K562 (cell line): ENCODE results near the gene VWA3A. TPM values are rescaled to one million over a fixed set of nuclear protein-coding genes. Genes with fewer than 3 reads are reported as not detected.

Experiments used
- CEBPG ChIP-seq, 3 experiments: fragments of 200-800 bp in 1 of 3; sonication (Bioruptor generic) in 1 of 3; sonication (generic) in 1 of 3; formaldehyde crosslinking in 1 of 3; IDR thresholded peaks in 2 of 3; conservative IDR thresholded peaks in 1 of 3; 2 replicates each; pipeline versions ENCODE4 v1.6.1 to v1.8.0; 2016 to 2022; ENCODE audit warnings: missing compliant biosample characterization in 2 of 3, missing genetic modification characterization in 2 of 3, mild to moderate bottlenecking in 1 of 3, missing genetic modification reagents in 1 of 3
- FOXM1 ChIP-seq, 2 experiments: fragments of 450-650 bp in 1 of 2; sonication (generic) in 1 of 2; formaldehyde crosslinking in 1 of 2; IDR thresholded peaks; 2 replicates each; pipeline versions ENCODE4 v1.6.1 to v1.9.0; 2017 to 2022; ENCODE audit warnings: low read depth in 2 of 2, mild to moderate bottlenecking in 2 of 2, missing genetic modification reagents in 1 of 2, moderate library complexity in 1 of 2
- GABPA ChIP-seq: fragments of 200-800 bp; sonication (Bioruptor generic); conservative IDR thresholded peaks from 2 replicates; pipeline ENCODE4 v1.6.1; 2016; ENCODE audit warnings: low read depth, missing genetic modification characterization, missing compliant biosample characterization
- HMG20B ChIP-seq: fragments of 250-450 bp; sonication (Bioruptor Pico); IDR thresholded peaks from 2 replicates; pipeline ENCODE4 v1.5.0; 2021; ENCODE audit warnings: mild to moderate bottlenecking
- KAT7 ChIP-seq: sonication (generic); formaldehyde crosslinking; IDR thresholded peaks from 2 replicates; pipeline ENCODE4 v1.8.0; 2022; ENCODE audit warnings: missing genetic modification reagents, mild to moderate bottlenecking, borderline replicate concordance
- KDM2B ChIP-seq: fragments of 250-450 bp; sonication (Bioruptor Pico); IDR thresholded peaks from 2 replicates; pipeline ENCODE4 v1.8.0; 2021; ENCODE audit warnings: mild to moderate bottlenecking, moderate library complexity
- KDM4B ChIP-seq, 2 experiments: fragments of 450-650 bp in 1 of 2; sonication (generic) in 1 of 2; IDR thresholded peaks; 2 replicates each; pipeline ENCODE4 v1.6.1; 2016 to 2017; ENCODE audit warnings: borderline replicate concordance in 2 of 2, antibody characterized with exemption in 1 of 2, low read depth in 1 of 2, mild to moderate bottlenecking in 1 of 2
- NCOA4 ChIP-seq: fragments of 450-650 bp; IDR thresholded peaks from 2 replicates; pipeline ENCODE4 v1.6.1; 2018; ENCODE audit warnings: mild to moderate bottlenecking; ENCODE audit not compliant: partially characterized antibody
- POU5F1 ChIP-seq: fragments of 150-350 bp; IDR thresholded peaks from 2 replicates; pipeline ENCODE4 v1.6.1; 2014; ENCODE audit warnings: borderline replicate concordance, low read length, low read depth, mild to moderate bottlenecking; ENCODE audit not compliant: partially characterized antibody
- SIN3B ChIP-seq: fragments of 450-650 bp; IDR thresholded peaks from 2 replicates; pipeline ENCODE4 v1.6.1; 2017; ENCODE audit warnings: low read depth, mild to moderate bottlenecking, moderate library complexity
- SMARCA4 ChIP-seq: fragments of 450-650 bp; IDR thresholded peaks from 2 replicates; pipeline ENCODE4 v1.6.1; 2016
- ZBTB1 ChIP-seq: sonication (generic); formaldehyde crosslinking; IDR thresholded peaks from 2 replicates; pipeline ENCODE4 v1.8.1; 2023; ENCODE audit warnings: missing genetic modification reagents, low read depth, mild to moderate bottlenecking, borderline replicate concordance
- ZFP36 ChIP-seq: fragments of 150-350 bp; IDR thresholded peaks from 2 replicates; pipeline ENCODE4 v1.6.1; 2018; ENCODE audit warnings: low read length, low read depth; ENCODE audit not compliant: partially characterized antibody
- polyA plus RNA-seq, 8 experiments: library from polyadenylated mRNA; depleted of rRNA in 4 of 8; stranded (reverse) in 5 of 8; unstranded in 3 of 8; fragments of >200 nt; fragmentation: Nextera tagmentation in 2 of 8; fragmentation: Illumina TruSeq in 1 of 8; extraction: Ambion mirVana in 2 of 8; extraction: Trizol in 1 of 8; gene quantifications; 2 replicates each; pipeline versions ENCODE4 v1.2.1 to v1.2.3, GENCODE V29; 2011 to 2014; ENCODE audit warnings: inconsistent platforms in 1 of 8, missing spikeins in 1 of 8
- total RNA-seq, 7 experiments: library from RNA; depleted of rRNA in 6 of 7; stranded (reverse); fragments of >200 nt in 6 of 7; fragmentation: Illumina TruSeq in 2 of 7; extraction: Trizol in 2 of 7; gene quantifications; 2 replicates each; pipeline versions ENCODE4 v1.2.1 to v1.2.3, GENCODE V29; 2011 to 2021; ENCODE audit warnings: low replicate concordance in 1 of 7
- TF ChIP-seq, protein P1 (sequence below): sonication (generic); formaldehyde crosslinking; IDR thresholded peaks from 2 replicates; pipeline ENCODE4 v1.8.0; 2022; ENCODE audit warnings: missing genetic modification reagents, mild to moderate bottlenecking, borderline replicate concordance
- TF ChIP-seq, protein P2 (sequence below): fragments of 200-800 bp; sonication (Bioruptor generic); IDR thresholded peaks from 2 replicates; pipeline ENCODE4 v1.6.1; 2016; ENCODE audit warnings: missing genetic modification characterization, missing compliant biosample characterization
- TF ChIP-seq, protein P3 (sequence below): fragments of 450-650 bp; IDR thresholded peaks from 2 replicates; pipeline ENCODE4 v1.6.1; 2016; ENCODE audit warnings: antibody characterized with exemption

VWA3A gene
- total and polyA plus RNA-seq, 9 of the 15 experiments (the other 6 are each of a cell fraction or from before 2014, with no cell fraction given): not detected

DNA sequence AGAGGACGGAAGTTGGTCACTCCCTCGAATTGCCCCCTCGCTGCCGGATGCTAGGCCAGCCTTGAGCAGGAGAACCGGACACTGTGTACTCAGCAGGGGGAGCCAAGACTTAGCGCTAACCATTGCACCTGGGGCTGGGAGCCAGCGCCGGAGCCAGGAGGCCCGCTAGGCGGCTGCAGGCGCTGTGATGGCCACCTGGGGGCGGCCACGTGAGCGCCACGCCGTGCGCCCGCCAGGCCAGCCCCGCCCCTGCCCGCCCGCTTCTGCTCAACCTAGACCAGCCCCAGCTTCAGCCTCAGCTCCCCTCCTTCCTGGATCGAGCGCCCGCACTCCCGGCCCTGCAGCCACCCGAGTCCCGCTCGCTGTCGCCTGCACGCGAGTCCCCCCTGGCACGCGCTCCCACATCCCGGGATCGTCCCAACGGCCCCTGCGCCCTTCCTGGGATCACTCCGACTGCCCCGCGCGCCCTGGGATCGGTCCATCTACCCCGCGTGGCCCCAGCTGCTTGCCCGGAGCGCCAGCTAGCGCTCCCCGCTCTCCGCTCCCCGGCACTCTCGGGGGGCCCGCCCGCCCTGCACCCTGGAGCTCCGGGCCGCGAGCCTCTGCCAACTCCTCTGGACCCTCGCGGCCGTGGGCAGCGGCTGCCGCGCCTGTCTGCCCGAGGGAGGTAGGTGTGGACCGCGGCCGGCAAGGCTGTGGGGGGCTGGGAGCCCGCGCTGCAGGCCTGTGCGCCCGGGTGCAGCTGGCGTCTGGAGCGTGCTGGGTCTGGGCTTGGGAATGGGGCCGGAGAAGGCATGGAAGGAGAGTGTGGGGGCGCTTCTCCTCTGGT lies 113.9 kb downstream of the VWA3A start, which contains the start of gene EEF2K (continued):
- TF ChIP-seq ZFP36 (peak; percentile 56), ZBTB1 (CRISPR knock-in tag) (peak; percentile 45; the same call in 1 of the 2 replicates), HMG20B (CRISPR knock-in tag) (no peak), KDM4B (IDR thresholded peaks at IDR 0.05; ENCODE audit: borderline replicate concordance in 2 of 2, low read depth in 1 of 2) (peak in 1 of 2 experiments; percentile 62; a peak in 1 of 4 replicates), FOXM1 (IDR thresholded peaks at IDR 0.05; ENCODE audit: low read depth) (no peak), FOXM1 (CRISPR knock-in tag; IDR thresholded peaks at IDR 0.05; ENCODE audit: low read depth) (no peak; the same call in 1 of the 2 replicates), KAT7 (CRISPR knock-in tag) (peak; percentile 80; the same call in 1 of the 2 replicates), GABPA (tag) (peak; percentile 93), SIN3B (peak; percentile 54; the same call in 1 of the 2 replicates), KDM2B (CRISPR knock-in tag) (0 out of 2 replicates have a peak, but pooled peaks have one; percentile 56), NCOA4 (no peak), CEBPG (CRISPR knock-in tag; IDR thresholded peaks at IDR 0.05) (no peak), CEBPG (tag; conservative IDR thresholded peaks at IDR 0.05 in 1 of 2, IDR thresholded peaks at IDR 0.05 in 1 of 2) (no peak), POU5F1 (no peak), SMARCA4 (no peak)
- TF ChIP-seq, protein P1, sequence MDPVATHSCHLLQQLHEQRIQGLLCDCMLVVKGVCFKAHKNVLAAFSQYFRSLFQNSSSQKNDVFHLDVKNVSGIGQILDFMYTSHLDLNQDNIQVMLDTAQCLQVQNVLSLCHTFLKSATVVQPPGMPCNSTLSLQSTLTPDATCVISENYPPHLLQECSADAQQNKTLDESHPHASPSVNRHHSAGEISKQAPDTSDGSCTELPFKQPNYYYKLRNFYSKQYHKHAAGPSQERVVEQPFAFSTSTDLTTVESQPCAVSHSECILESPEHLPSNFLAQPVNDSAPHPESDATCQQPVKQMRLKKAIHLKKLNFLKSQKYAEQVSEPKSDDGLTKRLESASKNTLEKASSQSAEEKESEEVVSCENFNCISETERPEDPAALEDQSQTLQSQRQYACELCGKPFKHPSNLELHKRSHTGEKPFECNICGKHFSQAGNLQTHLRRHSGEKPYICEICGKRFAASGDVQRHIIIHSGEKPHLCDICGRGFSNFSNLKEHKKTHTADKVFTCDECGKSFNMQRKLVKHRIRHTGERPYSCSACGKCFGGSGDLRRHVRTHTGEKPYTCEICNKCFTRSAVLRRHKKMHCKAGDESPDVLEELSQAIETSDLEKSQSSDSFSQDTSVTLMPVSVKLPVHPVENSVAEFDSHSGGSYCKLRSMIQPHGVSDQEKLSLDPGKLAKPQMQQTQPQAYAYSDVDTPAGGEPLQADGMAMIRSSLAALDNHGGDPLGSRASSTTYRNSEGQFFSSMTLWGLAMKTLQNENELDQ (CRISPR knock-in tag): 0 out of 2 replicates have a peak, but pooled peaks have one; percentile 67
- TF ChIP-seq, protein P2, sequence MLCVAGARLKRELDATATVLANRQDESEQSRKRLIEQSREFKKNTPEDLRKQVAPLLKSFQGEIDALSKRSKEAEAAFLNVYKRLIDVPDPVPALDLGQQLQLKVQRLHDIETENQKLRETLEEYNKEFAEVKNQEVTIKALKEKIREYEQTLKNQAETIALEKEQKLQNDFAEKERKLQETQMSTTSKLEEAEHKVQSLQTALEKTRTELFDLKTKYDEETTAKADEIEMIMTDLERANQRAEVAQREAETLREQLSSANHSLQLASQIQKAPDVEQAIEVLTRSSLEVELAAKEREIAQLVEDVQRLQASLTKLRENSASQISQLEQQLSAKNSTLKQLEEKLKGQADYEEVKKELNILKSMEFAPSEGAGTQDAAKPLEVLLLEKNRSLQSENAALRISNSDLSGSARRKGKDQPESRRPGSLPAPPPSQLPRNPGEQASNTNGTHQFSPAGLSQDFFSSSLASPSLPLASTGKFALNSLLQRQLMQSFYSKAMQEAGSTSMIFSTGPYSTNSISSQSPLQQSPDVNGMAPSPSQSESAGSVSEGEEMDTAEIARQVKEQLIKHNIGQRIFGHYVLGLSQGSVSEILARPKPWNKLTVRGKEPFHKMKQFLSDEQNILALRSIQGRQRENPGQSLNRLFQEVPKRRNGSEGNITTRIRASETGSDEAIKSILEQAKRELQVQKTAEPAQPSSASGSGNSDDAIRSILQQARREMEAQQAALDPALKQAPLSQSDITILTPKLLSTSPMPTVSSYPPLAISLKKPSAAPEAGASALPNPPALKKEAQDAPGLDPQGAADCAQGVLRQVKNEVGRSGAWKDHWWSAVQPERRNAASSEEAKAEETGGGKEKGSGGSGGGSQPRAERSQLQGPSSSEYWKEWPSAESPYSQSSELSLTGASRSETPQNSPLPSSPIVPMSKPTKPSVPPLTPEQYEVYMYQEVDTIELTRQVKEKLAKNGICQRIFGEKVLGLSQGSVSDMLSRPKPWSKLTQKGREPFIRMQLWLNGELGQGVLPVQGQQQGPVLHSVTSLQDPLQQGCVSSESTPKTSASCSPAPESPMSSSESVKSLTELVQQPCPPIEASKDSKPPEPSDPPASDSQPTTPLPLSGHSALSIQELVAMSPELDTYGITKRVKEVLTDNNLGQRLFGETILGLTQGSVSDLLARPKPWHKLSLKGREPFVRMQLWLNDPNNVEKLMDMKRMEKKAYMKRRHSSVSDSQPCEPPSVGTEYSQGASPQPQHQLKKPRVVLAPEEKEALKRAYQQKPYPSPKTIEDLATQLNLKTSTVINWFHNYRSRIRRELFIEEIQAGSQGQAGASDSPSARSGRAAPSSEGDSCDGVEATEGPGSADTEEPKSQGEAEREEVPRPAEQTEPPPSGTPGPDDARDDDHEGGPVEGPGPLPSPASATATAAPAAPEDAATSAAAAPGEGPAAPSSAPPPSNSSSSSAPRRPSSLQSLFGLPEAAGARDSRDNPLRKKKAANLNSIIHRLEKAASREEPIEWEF (CRISPR knock-in tag): no peak
- TF ChIP-seq, protein P3, sequence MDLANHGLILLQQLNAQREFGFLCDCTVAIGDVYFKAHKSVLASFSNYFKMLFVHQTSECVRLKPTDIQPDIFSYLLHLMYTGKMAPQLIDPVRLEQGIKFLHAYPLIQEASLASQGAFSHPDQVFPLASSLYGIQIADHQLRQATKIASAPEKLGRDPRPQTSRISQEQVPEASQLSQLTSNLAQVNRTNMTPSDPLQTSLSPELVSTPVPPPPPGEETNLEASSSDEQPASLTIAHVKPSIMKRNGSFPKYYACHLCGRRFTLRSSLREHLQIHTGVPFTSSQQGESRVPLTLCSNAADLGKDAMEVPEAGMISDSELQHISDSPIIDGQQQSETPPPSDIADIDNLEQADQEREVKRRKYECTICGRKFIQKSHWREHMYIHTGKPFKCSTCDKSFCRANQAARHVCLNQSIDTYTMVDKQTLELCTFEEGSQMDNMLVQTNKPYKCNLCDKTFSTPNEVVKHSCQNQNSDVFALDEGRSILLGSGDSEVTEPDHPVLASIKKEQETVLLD: no peak
